ENCODE measurements around the gene PPP1R12C.

The PPP1R12C gene

DNA sequence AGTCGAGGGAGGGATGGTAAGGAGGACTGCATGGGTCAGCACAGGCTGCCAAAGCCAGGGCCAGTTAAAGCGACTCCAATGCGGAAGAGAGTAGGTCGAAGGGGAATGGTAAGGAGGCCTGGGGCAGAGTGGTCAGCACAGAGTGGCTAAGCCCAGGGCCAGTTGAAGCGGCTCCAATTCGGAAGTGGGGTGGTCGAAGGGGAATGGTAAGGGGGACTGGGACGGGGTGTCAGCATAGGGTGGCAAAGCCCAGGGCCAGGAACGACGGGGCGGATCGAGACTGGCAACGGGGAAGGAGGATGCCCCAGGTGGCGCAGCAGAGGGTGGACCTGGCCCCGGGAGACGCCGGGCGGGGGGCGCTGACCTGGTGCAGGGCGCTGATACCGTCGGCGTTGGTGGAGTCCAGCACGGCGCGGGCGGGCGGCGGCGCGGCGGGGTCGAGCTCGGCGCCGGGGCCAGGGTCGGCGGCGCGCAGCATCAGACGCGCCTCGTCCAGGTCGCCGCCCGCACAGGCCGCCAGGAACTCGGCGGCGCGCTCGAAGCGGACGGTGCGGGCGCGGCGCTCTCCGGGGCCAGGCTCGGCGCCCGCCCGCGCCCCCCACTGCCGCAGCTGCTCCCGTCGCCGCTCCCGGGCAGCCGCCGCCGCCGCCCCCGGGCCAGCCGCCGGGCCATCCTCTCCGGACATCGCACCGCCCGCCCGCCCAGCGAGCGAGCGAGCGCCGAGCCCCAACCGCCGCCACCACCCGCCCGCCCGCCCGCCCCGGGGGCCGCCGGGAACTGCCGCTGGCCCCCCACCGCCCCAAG lies at the start of gene PPP1R12C:
Gene PPP1R12C, minus strand, starts transcription at position 779 of the 804 bp plus-strand sequence. Its CDS starts 94 bp downstream, at position 685.
- Histone ChIP-seq H3K9me3 (ENCODE audit: control insufficient read depth in 1 of 2, low read length in 2 of 2) (no peaks in the 10 kb centered on the region), H3K27me3 (ENCODE audit: low read depth, low read length) (no peaks in the 10 kb centered on the region), H3K27ac (ENCODE audit: low read length) (peak within 1 kb of the TSS; percentile 90), H3K36me3 (ENCODE audit: control insufficient read depth in 1 of 2, insufficient read depth in 2 of 2, low read length in 2 of 2) (no peaks in the 10 kb centered on the region), H3K4me3 (ENCODE audit: low read depth in 1 of 2, low read length in 2 of 2) (peak within 1 kb of the TSS; percentile 92 to 97), H3K4me1 (ENCODE audit: control insufficient read depth in 1 of 2, insufficient read depth in 2 of 2, low read length in 2 of 2) (peaks cover 15 to 52% of the 10 kb centered on the region in 2 donors)

DNA sequence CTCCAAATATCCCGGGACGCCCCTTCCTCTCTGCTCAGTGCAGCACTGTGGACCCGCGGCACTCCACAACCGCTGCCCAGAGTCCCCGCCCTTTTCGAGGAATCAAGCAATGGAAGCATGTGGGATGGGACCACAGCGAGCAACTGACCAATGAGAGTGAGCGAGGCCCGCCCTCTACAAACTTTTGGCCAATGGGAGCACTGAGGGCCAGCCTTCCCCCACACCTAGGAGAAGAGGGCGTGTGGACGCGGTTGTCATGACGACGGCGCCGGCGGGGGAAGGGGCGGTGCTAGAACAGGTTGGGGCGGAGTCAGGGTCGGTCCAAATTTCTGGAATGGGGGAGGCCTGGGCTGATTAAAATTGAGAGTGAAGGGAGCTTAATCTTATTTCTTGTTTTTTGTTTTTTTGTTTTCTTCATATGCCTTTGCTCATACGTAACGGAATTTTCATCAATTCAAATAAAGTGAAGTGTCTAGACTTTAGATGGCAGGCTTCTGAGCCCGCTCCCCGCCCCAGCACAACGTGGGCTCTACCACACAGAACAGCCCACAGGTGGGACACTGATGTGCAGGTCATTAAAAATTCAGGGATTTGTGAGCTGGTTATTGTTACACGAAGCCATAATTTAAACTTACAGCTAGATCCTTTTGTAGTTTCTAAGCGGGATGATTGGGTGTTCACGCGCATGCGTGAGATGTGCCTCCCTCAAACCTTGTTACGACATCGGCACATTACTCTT lies 49.3 kb upstream of the PPP1R12C start, which contains the start of gene DNAAF3:
Gene DNAAF3, minus strand, starts transcription at position 84 of the 739 bp plus-strand sequence. CDS start 200 bp downstream, outside the sequence.
- peak within 1 kb of the TSS; percentile 40 to 53 for H3K4me3 ChIP-seq (ENCODE audit: low read depth in 1 of 2, low read length in 2 of 2)
- peaks cover 14% of the 10 kb centered on the region for H3K27me3 ChIP-seq (ENCODE audit: low read depth, low read length)
- no peaks in the 10 kb centered on the region for H3K9me3 ChIP-seq (ENCODE audit: control insufficient read depth in 1 of 2, low read length in 2 of 2)
- H3K36me3 ChIP-seq (ENCODE audit: control insufficient read depth in 1 of 2, insufficient read depth in 2 of 2, low read length in 2 of 2), result no peaks in the 10 kb centered on the region
- peaks cover 5 to 6% of the 10 kb centered on the region in 2 donors for H3K4me1 ChIP-seq (ENCODE audit: control insufficient read depth in 1 of 2, insufficient read depth in 2 of 2, low read length in 2 of 2)
- no peak within 1 kb of the TSS for H3K27ac ChIP-seq (ENCODE audit: low read length)

DNA sequence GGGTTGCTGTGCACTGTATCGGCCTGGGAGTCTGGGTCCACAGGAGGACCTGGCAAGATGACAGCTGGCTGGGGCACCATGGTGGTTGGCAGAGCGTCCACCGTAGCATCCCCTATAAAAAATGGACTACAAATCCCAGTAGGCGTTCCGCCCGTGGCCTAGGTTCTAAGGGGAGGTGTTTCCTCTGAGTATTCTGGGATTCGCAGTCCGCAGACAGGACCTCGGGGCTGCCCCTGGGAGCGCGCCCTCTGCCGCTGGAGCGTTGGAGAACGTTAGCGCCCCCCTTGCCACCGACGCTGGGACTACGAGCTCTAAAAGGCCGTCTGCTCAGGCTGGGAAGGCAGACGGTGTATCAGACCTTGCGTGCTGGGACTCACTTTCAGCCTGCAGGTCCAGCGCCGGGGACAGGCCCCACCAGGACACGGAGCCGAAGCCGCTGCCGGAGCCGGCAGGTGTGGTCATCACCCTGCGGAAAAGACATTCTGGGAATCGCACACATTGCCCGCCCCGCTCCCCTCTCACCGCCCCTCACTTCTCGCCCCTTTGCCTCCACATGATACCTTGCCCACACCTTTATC lies 48.6 kb upstream of the PPP1R12C start:
- peak overlapping the region; percentile 40 to 53 for H3K4me3 ChIP-seq (ENCODE audit: low read depth in 1 of 2, low read length in 2 of 2)
- H3K36me3 ChIP-seq (ENCODE audit: control insufficient read depth in 1 of 2, insufficient read depth in 2 of 2, low read length in 2 of 2), result no peaks in the 10 kb centered on the region
- no peaks in the 10 kb centered on the region for H3K9me3 ChIP-seq (ENCODE audit: control insufficient read depth in 1 of 2, low read length in 2 of 2)
- H3K27ac ChIP-seq (ENCODE audit: low read length), result no peak overlapping the region
- H3K27me3 ChIP-seq (ENCODE audit: low read depth, low read length), result peaks cover 8% of the 10 kb centered on the region
- peaks cover 5 to 6% of the 10 kb centered on the region in 2 donors for H3K4me1 ChIP-seq (ENCODE audit: control insufficient read depth in 1 of 2, insufficient read depth in 2 of 2, low read length in 2 of 2)

DNA sequence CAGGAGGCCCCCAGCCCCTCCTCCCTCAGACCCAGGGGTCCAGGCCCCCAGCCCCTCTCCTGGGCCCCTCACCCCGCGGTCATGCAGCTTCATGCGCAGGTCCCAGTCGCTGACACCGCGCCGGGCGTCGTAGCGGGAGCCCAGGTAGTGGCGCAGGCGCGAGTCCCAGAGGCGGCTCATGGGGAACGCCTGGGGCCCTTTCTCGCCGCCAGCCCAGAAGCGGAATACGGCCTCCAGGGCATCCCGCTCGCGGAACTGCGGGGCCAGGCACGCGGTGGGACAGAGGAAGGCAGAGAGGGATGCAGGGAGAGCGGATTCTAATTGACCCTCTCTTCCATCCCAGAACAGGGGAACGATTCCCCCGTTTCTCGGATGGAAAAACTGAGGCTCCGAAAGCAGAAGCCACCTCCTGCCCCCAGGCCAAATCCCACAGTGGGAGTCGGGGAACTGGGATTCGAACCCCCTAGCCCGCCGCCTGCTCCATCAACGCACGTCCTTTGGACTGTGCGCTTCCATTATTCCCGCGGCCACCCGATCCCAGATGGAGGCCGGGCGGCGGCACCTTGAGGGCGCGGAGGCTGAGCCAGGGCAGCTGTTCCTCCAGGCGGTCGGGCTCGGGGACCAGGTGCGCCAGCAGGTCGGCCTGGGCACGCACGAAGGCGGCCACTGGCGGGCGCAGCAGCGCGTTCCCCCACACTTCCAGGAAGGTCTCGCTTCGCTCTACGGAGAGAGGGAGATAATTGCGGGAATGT lies 44.3 kb upstream of the PPP1R12C start:
- Histone ChIP-seq H3K9me3 (ENCODE audit: control insufficient read depth in 1 of 2, low read length in 2 of 2) (no peaks in the 10 kb centered on the region), H3K36me3 (ENCODE audit: control insufficient read depth in 1 of 2, insufficient read depth in 2 of 2, low read length in 2 of 2) (no peaks in the 10 kb centered on the region), H3K4me3 (ENCODE audit: low read depth in 1 of 2, low read length in 2 of 2) (no peak overlapping the region), H3K27me3 (ENCODE audit: low read depth, low read length) (peaks cover 4% of the 10 kb centered on the region), H3K4me1 (ENCODE audit: control insufficient read depth in 1 of 2, insufficient read depth in 2 of 2, low read length in 2 of 2) (peaks cover 2 to 6% of the 10 kb centered on the region in 2 donors), H3K27ac (ENCODE audit: low read length) (no peak overlapping the region)

DNA sequence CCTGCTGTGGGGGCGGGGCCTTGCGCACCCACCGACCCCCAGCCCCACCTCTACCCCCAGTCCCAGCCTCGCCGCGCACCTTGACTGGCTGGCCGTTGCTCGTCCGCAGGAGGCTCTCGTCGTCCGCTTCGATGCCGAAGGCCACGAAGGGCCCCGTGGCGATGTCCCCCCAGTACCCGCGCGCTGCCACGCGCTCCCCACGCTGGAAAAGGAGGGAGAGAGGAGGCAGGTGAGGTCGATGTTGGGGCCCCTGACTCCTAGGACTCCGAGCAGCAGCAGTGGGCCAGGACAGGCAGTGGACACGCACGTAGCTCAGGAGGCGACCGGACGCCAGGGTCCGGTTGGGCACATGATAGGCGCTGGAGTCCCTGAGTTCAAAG lies 43.5 kb upstream of the PPP1R12C start:
- Histone ChIP-seq H3K36me3 (ENCODE audit: control insufficient read depth in 1 of 2, insufficient read depth in 2 of 2, low read length in 2 of 2) (no peaks in the 10 kb centered on the region), H3K27ac (ENCODE audit: low read length) (no peak overlapping the region), H3K27me3 (ENCODE audit: low read depth, low read length) (peaks cover 12% of the 10 kb centered on the region), H3K9me3 (ENCODE audit: control insufficient read depth in 1 of 2, low read length in 2 of 2) (no peaks in the 10 kb centered on the region), H3K4me1 (ENCODE audit: control insufficient read depth in 1 of 2, insufficient read depth in 2 of 2, low read length in 2 of 2) (peaks cover 0 to 5% of the 10 kb centered on the region in 2 donors), H3K4me3 (ENCODE audit: low read depth in 1 of 2, low read length in 2 of 2) (no peak overlapping the region)

DNA sequence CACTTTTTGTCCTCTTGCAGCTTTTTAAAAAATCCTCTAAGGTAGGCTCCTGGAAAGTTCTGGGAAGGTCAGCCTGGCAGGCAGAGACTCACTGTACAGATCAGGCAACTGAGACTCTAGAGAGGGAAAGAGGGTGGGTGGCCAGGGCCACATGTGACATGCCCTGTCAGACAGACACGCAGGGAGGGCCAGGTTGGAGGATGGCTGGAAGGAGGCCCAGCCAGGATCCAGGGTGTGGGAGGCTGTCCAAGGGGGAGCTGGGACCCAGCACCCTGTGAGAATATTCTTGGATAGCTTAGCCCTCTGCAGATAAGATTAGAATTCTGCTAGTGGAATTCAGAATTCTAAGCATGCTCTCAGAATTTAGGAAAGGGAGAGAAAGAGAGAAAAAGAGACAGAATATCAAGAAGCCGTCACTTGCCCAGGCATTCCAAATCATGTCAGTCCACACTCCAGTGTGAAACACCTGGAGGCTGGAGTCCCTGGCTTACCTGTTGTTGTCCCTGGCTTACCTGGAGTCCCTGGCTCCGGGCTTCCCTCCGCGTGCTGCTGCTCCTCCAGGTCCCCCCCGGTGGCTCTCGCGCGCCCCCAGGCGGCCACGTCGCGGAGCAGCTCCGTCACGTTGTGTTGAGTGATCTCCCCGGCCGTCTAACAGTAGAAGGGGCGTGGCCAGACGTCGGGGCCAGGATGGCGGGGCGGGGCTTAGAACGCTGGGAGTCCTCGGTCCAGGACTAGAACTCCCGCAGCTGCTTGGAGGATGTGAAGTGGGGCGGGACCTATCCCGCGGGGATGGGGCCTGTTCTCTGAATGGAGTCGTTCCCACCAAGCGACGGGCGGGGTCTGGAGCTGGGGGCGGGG lies 42.9 kb upstream of the PPP1R12C start:
- Histone ChIP-seq H3K36me3 (ENCODE audit: control insufficient read depth in 1 of 2, insufficient read depth in 2 of 2, low read length in 2 of 2) (no peaks in the 10 kb centered on the region), H3K4me1 (ENCODE audit: control insufficient read depth in 1 of 2, insufficient read depth in 2 of 2, low read length in 2 of 2) (peaks cover 0 to 6% of the 10 kb centered on the region in 2 donors), H3K27me3 (ENCODE audit: low read depth, low read length) (peaks cover 9% of the 10 kb centered on the region), H3K4me3 (ENCODE audit: low read depth in 1 of 2, low read length in 2 of 2) (no peak overlapping the region), H3K27ac (ENCODE audit: low read length) (no peak overlapping the region), H3K9me3 (ENCODE audit: control insufficient read depth in 1 of 2, low read length in 2 of 2) (no peaks in the 10 kb centered on the region)

DNA sequence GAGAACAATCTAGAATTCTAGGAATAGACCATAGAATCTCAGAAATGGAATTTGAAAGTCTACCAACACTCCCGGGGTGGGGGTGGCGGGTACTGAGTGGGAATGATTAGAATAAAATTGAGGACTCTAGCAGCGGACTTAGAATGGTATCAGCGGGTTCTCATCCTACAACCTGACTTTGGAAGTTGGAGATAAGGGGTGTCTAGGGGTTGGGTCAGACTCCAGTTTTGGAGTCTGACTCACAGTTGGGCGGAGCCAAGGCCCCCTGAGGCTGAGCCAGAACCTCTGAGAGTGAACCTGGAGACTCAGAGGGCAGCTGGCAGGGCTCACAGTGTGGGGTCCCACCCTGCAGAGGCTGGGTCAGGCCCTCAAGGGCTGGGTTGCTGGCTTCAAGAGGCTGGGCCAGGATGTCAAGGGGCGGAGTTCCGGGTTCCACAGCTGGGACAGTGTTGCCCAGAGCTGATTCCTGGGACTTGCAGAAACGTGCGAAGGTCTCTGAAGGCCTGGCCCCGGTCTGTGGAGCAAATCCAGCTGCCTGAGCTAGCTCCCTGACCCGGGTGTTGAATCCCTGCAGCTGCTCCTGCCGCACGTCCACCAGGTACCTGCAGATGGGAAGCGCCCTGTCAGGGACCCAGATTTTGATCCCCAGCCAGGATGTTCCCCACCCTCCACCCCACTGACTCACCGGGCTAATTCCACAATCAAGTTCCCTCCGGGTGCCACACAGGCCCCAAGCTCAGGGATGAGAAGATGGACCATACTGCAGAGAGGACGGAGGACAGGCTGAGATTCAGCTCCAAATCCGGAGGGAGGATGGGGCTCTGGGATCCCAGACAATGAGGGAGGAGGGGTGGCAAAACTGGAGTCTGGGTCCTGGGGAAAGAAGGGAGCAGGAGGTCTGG lies 41.7 kb upstream of the PPP1R12C start:
- Histone ChIP-seq H3K27me3 (ENCODE audit: low read depth, low read length) (peaks cover 9% of the 10 kb centered on the region), H3K9me3 (ENCODE audit: control insufficient read depth in 1 of 2, low read length in 2 of 2) (no peaks in the 10 kb centered on the region), H3K27ac (ENCODE audit: low read length) (no peak overlapping the region), H3K4me1 (ENCODE audit: control insufficient read depth in 1 of 2, insufficient read depth in 2 of 2, low read length in 2 of 2) (peaks cover 0 to 6% of the 10 kb centered on the region in 2 donors), H3K4me3 (ENCODE audit: low read depth in 1 of 2, low read length in 2 of 2) (no peak overlapping the region), H3K36me3 (ENCODE audit: control insufficient read depth in 1 of 2, insufficient read depth in 2 of 2, low read length in 2 of 2) (no peaks in the 10 kb centered on the region)

DNA sequence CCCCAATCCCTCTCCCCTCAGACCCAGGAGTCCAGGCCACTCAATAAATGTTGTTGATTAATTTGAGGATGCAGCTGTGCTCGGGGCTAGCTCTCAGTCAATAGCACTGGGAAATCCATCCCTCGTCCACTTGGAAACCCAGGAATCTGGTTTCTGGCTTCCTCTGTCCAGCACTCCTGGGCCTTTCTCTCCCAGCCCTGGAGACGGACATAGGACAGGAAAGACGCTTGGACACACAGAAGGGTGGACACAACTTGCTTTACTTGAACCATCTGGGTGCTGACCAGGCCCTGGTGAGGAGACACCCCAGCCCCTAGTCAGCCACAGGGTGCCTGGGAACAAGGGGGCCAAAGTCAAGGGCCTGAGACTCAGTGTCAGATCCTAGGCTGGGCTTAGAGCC lies 41.0 kb upstream of the PPP1R12C start:
- H3K9me3 ChIP-seq (ENCODE audit: control insufficient read depth in 1 of 2, low read length in 2 of 2), result no peaks in the 10 kb centered on the region
- H3K4me3 ChIP-seq (ENCODE audit: low read depth in 1 of 2, low read length in 2 of 2), result no peak overlapping the region
- H3K27ac ChIP-seq (ENCODE audit: low read length), result no peak overlapping the region
- H3K27me3 ChIP-seq (ENCODE audit: low read depth, low read length), result peaks cover 9% of the 10 kb centered on the region
- no peaks in the 10 kb centered on the region for H3K36me3 ChIP-seq (ENCODE audit: control insufficient read depth in 1 of 2, insufficient read depth in 2 of 2, low read length in 2 of 2)
- peaks cover 0 to 6% of the 10 kb centered on the region in 2 donors for H3K4me1 ChIP-seq (ENCODE audit: control insufficient read depth in 1 of 2, insufficient read depth in 2 of 2, low read length in 2 of 2)

DNA sequence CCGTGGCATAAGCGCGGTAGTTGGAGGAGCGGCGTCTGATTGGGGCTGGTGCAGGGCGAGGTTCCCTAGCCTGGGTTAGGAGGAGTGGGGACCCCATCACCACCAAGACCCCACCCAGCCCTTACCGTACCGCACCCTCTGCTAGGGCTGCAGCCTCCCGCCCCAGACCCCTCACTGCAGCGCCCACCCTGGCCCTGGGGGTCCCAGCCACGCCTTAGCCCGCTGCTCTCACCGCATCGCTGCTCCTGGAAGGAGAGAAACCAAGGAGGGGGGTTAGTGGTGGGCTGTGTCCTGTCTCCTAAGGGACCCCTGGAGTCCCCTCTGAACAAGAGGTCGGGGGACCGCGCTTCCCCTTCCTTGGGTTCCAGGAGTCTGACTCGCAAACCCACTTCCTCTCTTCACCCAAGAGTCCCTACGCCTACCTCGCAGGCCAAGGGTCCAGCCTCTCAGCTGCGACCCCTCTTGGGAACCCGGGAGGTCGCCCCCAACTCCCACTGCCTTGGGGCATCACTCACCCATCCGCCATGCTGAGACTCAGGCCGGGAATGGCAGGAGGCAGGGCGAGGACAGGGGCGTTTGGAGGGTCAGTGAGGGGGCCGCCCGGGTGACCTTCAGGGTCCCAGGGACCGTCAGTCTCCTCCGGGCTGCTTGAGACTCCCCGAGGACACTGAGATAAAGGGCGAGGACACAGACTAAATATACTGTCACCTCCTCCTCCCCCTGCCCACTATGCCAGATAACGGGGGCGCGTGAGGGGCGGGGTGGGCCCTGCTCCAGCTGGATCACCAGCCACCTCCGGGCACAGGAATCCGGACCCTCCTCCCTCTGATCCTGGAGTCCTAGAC lies 39.8 kb upstream of the PPP1R12C start, which contains the start of gene TNNI3:
Gene TNNI3, minus strand, starts transcription at position 669 of the 845 bp plus-strand sequence. Its CDS starts 143 bp downstream, at position 526.
- H3K4me1 ChIP-seq (ENCODE audit: control insufficient read depth in 1 of 2, insufficient read depth in 2 of 2, low read length in 2 of 2), result peaks cover 0 to 6% of the 10 kb centered on the region in 2 donors

More for the DNA sequence above, 39.8 kb upstream of the PPP1R12C start, which contains the start of gene TNNI3:
- Histone ChIP-seq H3K9me3 (ENCODE audit: control insufficient read depth in 1 of 2, low read length in 2 of 2) (no peaks in the 10 kb centered on the region), H3K4me3 (ENCODE audit: low read depth in 1 of 2, low read length in 2 of 2) (no peak within 1 kb of the TSS), H3K27ac (ENCODE audit: low read length) (no peak within 1 kb of the TSS), H3K36me3 (ENCODE audit: control insufficient read depth in 1 of 2, insufficient read depth in 2 of 2, low read length in 2 of 2) (no peaks in the 10 kb centered on the region), H3K27me3 (ENCODE audit: low read depth, low read length) (peaks cover 9% of the 10 kb centered on the region)
